Activated naive CD8-positive, alpha-beta T cell treated with anti-CD3 and anti-CD28 coated beads, Interleukin-2, amount 50 U/mL, for 16 hours (primary cell): ENCODE results near the gene NFXL1.

Source experiments
- DNase-seq: peaks from one replicate; pipeline ENCODE4 v3.0.0-alpha.2; 2020; ENCODE audit warnings: low read depth, low spot score

NFXL1 gene

GRCh38 chr4:47835494-47835893, 78.9 kb downstream of the NFXL1 start:
- no peak for DNase-seq

GRCh38 chr4:47831026-47831679, 83.2 kb downstream of the NFXL1 start:
- no peak for DNase-seq

GRCh38 chr4:47830265-47831025, 83.9 kb downstream of the NFXL1 start:
- DNase-seq: no peak

- no peak for DNase-seq
These were observed 84.9 kb downstream of the NFXL1 start for GRCh38 chr4:47829438-47829837.

GRCh38 chr4:47827343-47828047, 86.9 kb downstream of the NFXL1 start:
- no peak for DNase-seq

GRCh38 chr4:47824840-47825239, 89.5 kb downstream of the NFXL1 start:
- no peak for DNase-seq

GRCh38 chr4:47819178-47819577, 95.2 kb downstream of the NFXL1 start:
- no peak for DNase-seq

- DNase-seq: no peak
These were observed 97.1 kb downstream of the NFXL1 start for GRCh38 chr4:47817275-47817674.

GRCh38 chr4:47816748-47817147, 97.6 kb downstream of the NFXL1 start:
- no peak for DNase-seq

GRCh38 chr4:47814618-47815295, 99.6 kb downstream of the NFXL1 start:
- DNase-seq: no peak

GRCh38 chr4:47809654-47810203, 104.7 kb downstream of the NFXL1 start:
- no peak for DNase-seq

GRCh38 chr4:47804598-47804997, 109.8 kb downstream of the NFXL1 start:
- no peak for DNase-seq

GRCh38 chr4:47801481-47802002, 112.8 kb downstream of the NFXL1 start:
- DNase-seq: no peak

- DNase-seq: no peak
These were observed 116.2 kb downstream of the NFXL1 start for GRCh38 chr4:47798165-47798564.
